SK-N-SH treated with all-trans-retinoic acid at 6 μM for 48 hours (cell line): Measurements from ENCODE around the gene DPP10.

Experiments
- ATAC-seq: fragments of 200-7000 bp; cut with Tn5 transposase; 3 replicates; pipeline ENCODE4 v1.9.1; 2020; ENCODE audit warnings: mild to moderate bottlenecking, moderate library complexity
- ARNTL ChIP-seq: fragments of 450-650 bp; formaldehyde crosslinking; IDR thresholded peaks from 2 replicates; pipeline ENCODE4 v1.5.0; 2020; ENCODE audit warnings: low read depth, mild to moderate bottlenecking, moderate library complexity, borderline replicate concordance
- BACH2 ChIP-seq: fragments of 250-450 bp; sonication (Bioruptor Pico); IDR thresholded peaks from 2 replicates; pipeline ENCODE4 v1.9.0; 2021; ENCODE audit warnings: mild to moderate bottlenecking, borderline replicate concordance
- CREB5 ChIP-seq: fragments of 250-450 bp; sonication (Bioruptor Pico); IDR thresholded peaks from 2 replicates; pipeline ENCODE4 v1.5.1; 2020; ENCODE audit warnings: low read depth, mild to moderate bottlenecking, moderate library complexity
- CSDC2 ChIP-seq: fragments of 250-450 bp; sonication (Bioruptor Pico); IDR thresholded peaks from 2 replicates; pipeline ENCODE4 v1.5.0; 2020; ENCODE audit warnings: mild to moderate bottlenecking, moderate library complexity
- ESRRG ChIP-seq: fragments of 250-450 bp; sonication (Bioruptor Pico); IDR thresholded peaks from 2 replicates; pipeline ENCODE4 v1.6.1; 2021; ENCODE audit warnings: mild to moderate bottlenecking
- GLIS3 ChIP-seq: fragments of 250-450 bp; sonication (Bioruptor Pico); IDR thresholded peaks from 2 replicates; pipeline ENCODE4 v1.5.0; 2020; ENCODE audit warnings: mild to moderate bottlenecking, moderate library complexity
- ISL1 ChIP-seq: fragments of 250-450 bp; sonication (Bioruptor Pico); IDR thresholded peaks from 2 replicates; pipeline ENCODE4 v2.1.2; 2022; ENCODE audit warnings: mild to moderate bottlenecking, moderate library complexity
- OSR1 ChIP-seq: fragments of 250-450 bp; sonication (Bioruptor Pico); IDR thresholded peaks from 2 replicates; pipeline ENCODE4 v1.8.0; 2022; ENCODE audit warnings: moderate library complexity, mild to moderate bottlenecking, inconsistent platforms
- PATZ1 ChIP-seq: fragments of 250-450 bp; sonication (Bioruptor Pico); IDR thresholded peaks from 2 replicates; pipeline ENCODE4 v1.8.0; 2020; ENCODE audit warnings: mild to moderate bottlenecking, moderate library complexity, borderline replicate concordance
- PPARA ChIP-seq: fragments of 250-450 bp; sonication (Bioruptor Pico); IDR thresholded peaks from 2 replicates; pipeline ENCODE4 v1.5.0; 2020; ENCODE audit warnings: mild to moderate bottlenecking, borderline replicate concordance
- RARB ChIP-seq: fragments of 250-450 bp; sonication (Bioruptor Pico); IDR thresholded peaks from 2 replicates; pipeline ENCODE4 v1.8.0; 2021; ENCODE audit warnings: mild to moderate bottlenecking, moderate library complexity
- SNAI2 ChIP-seq: fragments of 250-450 bp; sonication (Bioruptor Pico); IDR thresholded peaks from 2 replicates; pipeline ENCODE4 v1.5.0; 2020; ENCODE audit warnings: mild to moderate bottlenecking, moderate library complexity
- TCF4 ChIP-seq: fragments of 250-450 bp; sonication (Bioruptor Pico); IDR thresholded peaks from 2 replicates; pipeline ENCODE4 v1.8.0; 2021; ENCODE audit warnings: mild to moderate bottlenecking, moderate library complexity, borderline replicate concordance
- TOX ChIP-seq: fragments of 250-450 bp; sonication (Bioruptor Pico); IDR thresholded peaks from 2 replicates; pipeline ENCODE4 v1.8.0; 2021; ENCODE audit warnings: mild to moderate bottlenecking, moderate library complexity, borderline replicate concordance
- ZC3H10 ChIP-seq: fragments of 250-450 bp; sonication (Bioruptor Pico); IDR thresholded peaks from 2 replicates; pipeline ENCODE4 v1.5.1; 2021; ENCODE audit warnings: mild to moderate bottlenecking, moderate library complexity
- ZFP3 ChIP-seq: fragments of 250-450 bp; sonication (Bioruptor Pico); IDR thresholded peaks from 2 replicates; pipeline ENCODE4 v1.5.0; 2020; ENCODE audit warnings: mild to moderate bottlenecking, moderate library complexity
- ZFP30 ChIP-seq: fragments of 450-650 bp; formaldehyde crosslinking; IDR thresholded peaks from 2 replicates; pipeline ENCODE4 v1.5.0; 2022; ENCODE audit warnings: mild to moderate bottlenecking, moderate library complexity
- ZNF565 ChIP-seq: fragments of 450-650 bp; formaldehyde crosslinking; conservative IDR thresholded peaks from 2 replicates; pipeline ENCODE4 v1.5.0; 2020; ENCODE audit warnings: low read depth, mild to moderate bottlenecking, moderate library complexity
- ZNF70 ChIP-seq: fragments of 450-650 bp; formaldehyde crosslinking; IDR thresholded peaks from 2 replicates; pipeline ENCODE4 v1.5.0; 2020; ENCODE audit warnings: mild to moderate bottlenecking, moderate library complexity
- ZNF8 ChIP-seq: fragments of 450-650 bp; formaldehyde crosslinking; IDR thresholded peaks from 2 replicates; pipeline ENCODE4 v1.5.0; 2020; ENCODE audit warnings: mild to moderate bottlenecking, moderate library complexity
- TF ChIP-seq, protein P1 (sequence below): fragments of 250-450 bp; sonication (Bioruptor Pico); IDR thresholded peaks from 2 replicates; pipeline ENCODE4 v1.8.0; 2021; ENCODE audit warnings: low read depth, mild to moderate bottlenecking, moderate library complexity, borderline replicate concordance
- TF ChIP-seq, protein P2 (sequence below): fragments of 250-450 bp; sonication (Bioruptor Pico); IDR thresholded peaks from 2 replicates; pipeline ENCODE4 v1.5.0; 2020; ENCODE audit warnings: mild to moderate bottlenecking, moderate library complexity
- TF ChIP-seq, protein P3 (sequence below): fragments of 250-450 bp; sonication (Bioruptor Pico); IDR thresholded peaks from 2 replicates; pipeline ENCODE4 v1.5.1; 2021; ENCODE audit warnings: mild to moderate bottlenecking, moderate library complexity

Gene DPP10

GRCh38 chr2:115580784-115581183 lies 1138.3 kb downstream of the DPP10 start:
- no peak for TF ChIP-seq TCF4 (CRISPR knock-in tag)
- TF ChIP-seq ZNF8 (CRISPR knock-in tag), result no peak
- no peak for TF ChIP-seq BACH2
- no peak for TF ChIP-seq ISL1 (CRISPR knock-in tag)
- no peak for ATAC-seq

GRCh38 chr2:115584507-115584906 lies 1142.1 kb downstream of the DPP10 start:
- ATAC-seq, result no peak
- TF ChIP-seq ZNF565 (CRISPR knock-in tag) (no peak), ZFP30 (CRISPR knock-in tag) (no peak), OSR1 (CRISPR knock-in tag) (no peak), ISL1 (CRISPR knock-in tag) (no peak), ZFP3 (no peak), PATZ1 (CRISPR knock-in tag) (no peak), GLIS3 (CRISPR knock-in tag) (no peak), ZNF8 (CRISPR knock-in tag) (no peak), SNAI2 (no peak), CSDC2 (no peak), ZC3H10 (CRISPR knock-in tag) (no peak), ESRRG (CRISPR knock-in tag) (no peak), CREB5 (CRISPR knock-in tag) (no peak), TCF4 (CRISPR knock-in tag) (no peak), TOX (CRISPR knock-in tag) (no peak), ARNTL (CRISPR knock-in tag) (no peak)
- TF ChIP-seq, protein P1, sequence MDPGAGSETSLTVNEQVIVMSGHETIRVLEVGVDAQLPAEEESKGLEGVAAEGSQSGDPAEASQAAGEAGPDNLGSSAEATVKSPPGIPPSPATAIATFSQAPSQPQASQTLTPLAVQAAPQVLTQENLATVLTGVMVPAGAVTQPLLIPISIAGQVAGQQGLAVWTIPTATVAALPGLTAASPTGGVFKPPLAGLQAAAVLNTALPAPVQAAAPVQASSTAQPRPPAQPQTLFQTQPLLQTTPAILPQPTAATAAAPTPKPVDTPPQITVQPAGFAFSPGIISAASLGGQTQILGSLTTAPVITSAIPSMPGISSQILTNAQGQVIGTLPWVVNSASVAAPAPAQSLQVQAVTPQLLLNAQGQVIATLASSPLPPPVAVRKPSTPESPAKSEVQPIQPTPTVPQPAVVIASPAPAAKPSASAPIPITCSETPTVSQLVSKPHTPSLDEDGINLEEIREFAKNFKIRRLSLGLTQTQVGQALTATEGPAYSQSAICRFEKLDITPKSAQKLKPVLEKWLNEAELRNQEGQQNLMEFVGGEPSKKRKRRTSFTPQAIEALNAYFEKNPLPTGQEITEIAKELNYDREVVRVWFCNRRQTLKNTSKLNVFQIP, result no peak
- TF ChIP-seq, protein P2, sequence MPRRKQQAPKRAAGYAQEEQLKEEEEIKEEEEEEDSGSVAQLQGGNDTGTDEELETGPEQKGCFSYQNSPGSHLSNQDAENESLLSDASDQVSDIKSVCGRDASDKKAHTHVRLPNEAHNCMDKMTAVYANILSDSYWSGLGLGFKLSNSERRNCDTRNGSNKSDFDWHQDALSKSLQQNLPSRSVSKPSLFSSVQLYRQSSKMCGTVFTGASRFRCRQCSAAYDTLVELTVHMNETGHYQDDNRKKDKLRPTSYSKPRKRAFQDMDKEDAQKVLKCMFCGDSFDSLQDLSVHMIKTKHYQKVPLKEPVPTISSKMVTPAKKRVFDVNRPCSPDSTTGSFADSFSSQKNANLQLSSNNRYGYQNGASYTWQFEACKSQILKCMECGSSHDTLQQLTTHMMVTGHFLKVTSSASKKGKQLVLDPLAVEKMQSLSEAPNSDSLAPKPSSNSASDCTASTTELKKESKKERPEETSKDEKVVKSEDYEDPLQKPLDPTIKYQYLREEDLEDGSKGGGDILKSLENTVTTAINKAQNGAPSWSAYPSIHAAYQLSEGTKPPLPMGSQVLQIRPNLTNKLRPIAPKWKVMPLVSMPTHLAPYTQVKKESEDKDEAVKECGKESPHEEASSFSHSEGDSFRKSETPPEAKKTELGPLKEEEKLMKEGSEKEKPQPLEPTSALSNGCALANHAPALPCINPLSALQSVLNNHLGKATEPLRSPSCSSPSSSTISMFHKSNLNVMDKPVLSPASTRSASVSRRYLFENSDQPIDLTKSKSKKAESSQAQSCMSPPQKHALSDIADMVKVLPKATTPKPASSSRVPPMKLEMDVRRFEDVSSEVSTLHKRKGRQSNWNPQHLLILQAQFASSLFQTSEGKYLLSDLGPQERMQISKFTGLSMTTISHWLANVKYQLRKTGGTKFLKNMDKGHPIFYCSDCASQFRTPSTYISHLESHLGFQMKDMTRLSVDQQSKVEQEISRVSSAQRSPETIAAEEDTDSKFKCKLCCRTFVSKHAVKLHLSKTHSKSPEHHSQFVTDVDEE (CRISPR knock-in tag), result no peak
- TF ChIP-seq, all 23 proteins: peak for 0

GRCh38 chr2:115596659-115597375 lies 1154.4 kb downstream of the DPP10 start:
- TF ChIP-seq RARB (CRISPR knock-in tag) (no peak), PPARA (no peak), ZFP30 (CRISPR knock-in tag) (no peak), ESRRG (CRISPR knock-in tag) (no peak), ZNF565 (CRISPR knock-in tag) (no peak), TOX (CRISPR knock-in tag) (no peak), ZFP3 (no peak), GLIS3 (CRISPR knock-in tag) (no peak), BACH2 (no peak), ARNTL (CRISPR knock-in tag) (no peak), ZC3H10 (CRISPR knock-in tag) (no peak), CSDC2 (no peak), ISL1 (CRISPR knock-in tag) (no peak), PATZ1 (CRISPR knock-in tag) (no peak), ZNF8 (CRISPR knock-in tag) (no peak), TCF4 (CRISPR knock-in tag) (no peak), ZNF70 (CRISPR knock-in tag) (no peak)
- TF ChIP-seq, protein P1, result no peak
- TF ChIP-seq, protein P3, sequence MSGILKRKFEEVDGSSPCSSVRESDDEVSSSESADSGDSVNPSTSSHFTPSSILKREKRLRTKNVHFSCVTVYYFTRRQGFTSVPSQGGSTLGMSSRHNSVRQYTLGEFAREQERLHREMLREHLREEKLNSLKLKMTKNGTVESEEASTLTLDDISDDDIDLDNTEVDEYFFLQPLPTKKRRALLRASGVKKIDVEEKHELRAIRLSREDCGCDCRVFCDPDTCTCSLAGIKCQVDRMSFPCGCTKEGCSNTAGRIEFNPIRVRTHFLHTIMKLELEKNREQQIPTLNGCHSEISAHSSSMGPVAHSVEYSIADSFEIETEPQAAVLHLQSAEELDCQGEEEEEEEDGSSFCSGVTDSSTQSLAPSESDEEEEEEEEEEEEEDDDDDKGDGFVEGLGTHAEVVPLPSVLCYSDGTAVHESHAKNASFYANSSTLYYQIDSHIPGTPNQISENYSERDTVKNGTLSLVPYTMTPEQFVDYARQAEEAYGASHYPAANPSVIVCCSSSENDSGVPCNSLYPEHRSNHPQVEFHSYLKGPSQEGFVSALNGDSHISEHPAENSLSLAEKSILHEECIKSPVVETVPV, result no peak
- TF ChIP-seq, all 23 proteins: peak for 0
- ATAC-seq, result no peak
